ENCODE measurements around the gene QKI.

GRCh38 chr6:163548624-163549023 is 134.1 kb downstream of the QKI start:
- TF ChIP-seq, protein P1, sequence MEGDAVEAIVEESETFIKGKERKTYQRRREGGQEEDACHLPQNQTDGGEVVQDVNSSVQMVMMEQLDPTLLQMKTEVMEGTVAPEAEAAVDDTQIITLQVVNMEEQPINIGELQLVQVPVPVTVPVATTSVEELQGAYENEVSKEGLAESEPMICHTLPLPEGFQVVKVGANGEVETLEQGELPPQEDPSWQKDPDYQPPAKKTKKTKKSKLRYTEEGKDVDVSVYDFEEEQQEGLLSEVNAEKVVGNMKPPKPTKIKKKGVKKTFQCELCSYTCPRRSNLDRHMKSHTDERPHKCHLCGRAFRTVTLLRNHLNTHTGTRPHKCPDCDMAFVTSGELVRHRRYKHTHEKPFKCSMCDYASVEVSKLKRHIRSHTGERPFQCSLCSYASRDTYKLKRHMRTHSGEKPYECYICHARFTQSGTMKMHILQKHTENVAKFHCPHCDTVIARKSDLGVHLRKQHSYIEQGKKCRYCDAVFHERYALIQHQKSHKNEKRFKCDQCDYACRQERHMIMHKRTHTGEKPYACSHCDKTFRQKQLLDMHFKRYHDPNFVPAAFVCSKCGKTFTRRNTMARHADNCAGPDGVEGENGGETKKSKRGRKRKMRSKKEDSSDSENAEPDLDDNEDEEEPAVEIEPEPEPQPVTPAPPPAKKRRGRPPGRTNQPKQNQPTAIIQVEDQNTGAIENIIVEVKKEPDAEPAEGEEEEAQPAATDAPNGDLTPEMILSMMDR (IDR thresholded peaks at IDR 0.05; ENCODE audit: low read length) = no peak
- TF ChIP-seq EZH2phosphoT487 (IDR thresholded peaks at IDR 0.05; ENCODE audit: low read length) = no peak
- TF ChIP-seq EZH2 (optimal IDR thresholded peaks at IDR 0.05; ENCODE audit: low read depth, low read length) = no peak

Data from MM.1S (cell line).